ENCODE results near the gene ANGPTL7. TPM values are rescaled to one million over a fixed set of nuclear protein-coding genes. Genes with fewer than 3 reads are reported as not detected.

Gene ANGPTL7
- total and polyA plus RNA-seq, 2 of the 8 experiments (the other 6 are each of a cell fraction or from before 2014, with no cell fraction given): not detected

GRCh38 chr1:11170102-11170501 is 19.1 kb upstream of the ANGPTL7 start:
- 81% methylated on average over 2 of the region's 2 CpGs; no CpG with 5 or more reads in 1 of the 2 experiments for WGBS, 2 experiments (ENCODE audit: extremely low coverage in 1 of 2, insufficient coverage in 1 of 2, insufficient read length in 1 of 2, insufficient replicate concordance in 2 of 2, low coverage in 1 of 2, low lambda C conversion rate in 2 of 2, missing lambda C conversion rate in 1 of 2)
- Histone ChIP-seq H3K56ac (replicated peaks; ENCODE audit: insufficient read length, low read depth, low read length) (no peak overlapping the region), H3K4ac (replicated peaks; ENCODE audit: insufficient read length, low read depth, low read length) (no peak overlapping the region), H3K36me3 (ENCODE audit: control insufficient read depth in 2 of 4, insufficient read depth in 4 of 4, low read length in 3 of 4) (peaks cover 0 to 9% (median 2%) of the 10 kb centered on the region in 4 experiments; a peak in 4 of 8 replicates), H3K4me2 (ENCODE audit: insufficient read depth in 1 of 2, low read depth in 2 of 2, low read length in 2 of 2) (no peak overlapping the region), H3K27me3 (replicated peaks in 1 of 4; ENCODE audit: control insufficient read depth in 3 of 4, extremely low read depth in 1 of 4, insufficient read depth in 3 of 4, low read length in 3 of 4) (no peaks in the 10 kb centered on the region), H3K23ac (ENCODE audit: insufficient read length) (no peak overlapping the region), H2BK20ac (ENCODE audit: low read length) (no peak overlapping the region), H3K9ac (replicated peaks in 1 of 4; ENCODE audit: extremely low read depth in 1 of 4, low read depth in 3 of 4, low read length in 3 of 4) (no peak overlapping the region), H3K9me3 (ENCODE audit: insufficient read depth in 2 of 2, low read depth in 1 of 2, low read length in 1 of 2) (no peaks in the 10 kb centered on the region), H2AFZ (ENCODE audit: low read length) (no peak overlapping the region), H3K79me1 (ENCODE audit: low read depth, low read length) (no peaks in the 10 kb centered on the region; the same call in 1 of the 2 replicates), H4K20me1 (replicated peaks in 1 of 2; ENCODE audit: control insufficient read depth in 1 of 2, insufficient read depth in 2 of 2, low read length in 2 of 2) (no peaks in the 10 kb centered on the region), H3K27ac (ENCODE audit: low read depth, low read length) (no peak overlapping the region), H2BK120ac (replicated peaks; ENCODE audit: low read depth, low read length) (no peak overlapping the region), H2BK12ac (ENCODE audit: low read depth, low read length) (no peak overlapping the region), H4K8ac (ENCODE audit: extremely low read depth, insufficient read depth, low read length) (no peak overlapping the region), H3K79me2 (ENCODE audit: control insufficient read depth in 1 of 2, insufficient read depth in 2 of 2, low read length in 2 of 2) (no peaks in the 10 kb centered on the region), H3K4me3 (ENCODE audit: extremely low read depth in 1 of 4, insufficient read depth in 2 of 4, low read depth in 3 of 4, low read length in 4 of 4) (no peak overlapping the region), H4K91ac (replicated peaks; ENCODE audit: insufficient read length, low read length) (no peak overlapping the region), H3K4me1 (replicated peaks in 1 of 4; ENCODE audit: control insufficient read depth in 3 of 4, insufficient read depth in 4 of 4, low read length in 3 of 4) (no peaks in the 10 kb centered on the region), H4K5ac (ENCODE audit: insufficient read length, low read depth, low read length) (no peak overlapping the region), H3K18ac (ENCODE audit: extremely low read depth, low read length) (no peak overlapping the region), H2BK5ac (ENCODE audit: low read depth, low read length) (no peak overlapping the region), H3K14ac (ENCODE audit: insufficient read length) (no peak overlapping the region), H2BK15ac (ENCODE audit: low read length) (no peak overlapping the region), H2AK5ac (ENCODE audit: low read depth, low read length) (no peak overlapping the region), H3K23me2 (ENCODE audit: low read depth, low read length) (no peaks in the 10 kb centered on the region)
- no peak for TF ChIP-seq SRF (IDR thresholded peaks at IDR 0.05; ENCODE audit: low read depth, low read length)
- no peak for TF ChIP-seq CTBP2 (IDR thresholded peaks at IDR 0.05; ENCODE audit: borderline replicate concordance, insufficient read depth, insufficient read length, low read length)
- TF ChIP-seq YY1 (IDR thresholded peaks at IDR 0.05; ENCODE audit: low read depth, low read length): no peak
- TF ChIP-seq NRF1 (IDR thresholded peaks at IDR 0.05; ENCODE audit: low read depth, low read length): no peak
- no peak for TF ChIP-seq EGR1 (IDR thresholded peaks at IDR 0.05; ENCODE audit: borderline replicate concordance, low read depth, low read length)
- no peak for DNase-seq (ENCODE audit: low read depth in 1 of 2, low spot score in 2 of 2)
- FAIRE-seq: no peak
- POLR2A ChIA-PET (ENCODE audit: partially characterized antibody): interaction anchor here (1.5 to 1.7 kb wide), 2 partner anchors 8 to 9 kb away, joined by 3 to 5 read pairs; no protein-coding TSS in a partner anchor
- CTCF ChIA-PET (ENCODE audit: partially characterized antibody): interaction anchor here (0.6 to 1.5 kb wide), 2 partner anchors 11 to 138 kb away, joined by 3 to 4 read pairs; no protein-coding TSS in a partner anchor

Data from H1 (cell line).